Left lung (tissue), 10 donors: ENCODE results near the gene ZNF536. TPM values are rescaled to one million over a fixed set of nuclear protein-coding genes. Genes with fewer than 3 reads are reported as not detected.

Source experiments
- ATAC-seq: fragments of 200-7000 bp; cut with Tn5 transposase; one replicate; pipeline ENCODE4 v1.9.1; 2020; ENCODE audit warnings: moderate library complexity
- DNase-seq, 4 donors: peaks; one replicate each; pipeline ENCODE4 v3.0.0-alpha.2; 2013 to 2020
- H3K27ac ChIP-seq, 2 donors: fragments of 200-600 bp; sonication (generic) in 1 of 2; one replicate each; pipeline versions ENCODE4 v1.5.0 to v1.8.0; 2020 to 2021
- H3K27me3 ChIP-seq, 2 donors: fragments of 200-600 bp; sonication (generic) in 1 of 2; one replicate each; pipeline versions ENCODE4 v1.5.0 to v1.8.0; 2020 to 2021
- H3K36me3 ChIP-seq, 2 donors: fragments of 200-600 bp; sonication (generic) in 1 of 2; one replicate each; pipeline versions ENCODE4 v1.5.0 to v1.8.0; 2020 to 2021
- H3K4me1 ChIP-seq, 2 donors: fragments of 200-600 bp; one replicate each; pipeline ENCODE4 v1.8.0; 2021
- H3K4me3 ChIP-seq, 2 donors: fragments of 200-600 bp; sonication (generic) in 1 of 2; one replicate each; pipeline versions ENCODE4 v1.5.0 to v1.8.0; 2020 to 2021; ENCODE audit warnings: mild to moderate bottlenecking in 1 of 2
- H3K9me3 ChIP-seq, 2 donors: fragments of 200-600 bp; sonication (generic) in 1 of 2; one replicate each; pipeline versions ENCODE4 v1.5.0 to v1.8.0; 2020 to 2021
- intact Hi-C, 2 donors: fragments of 100-400 bp; cut with DNase I; formaldehyde crosslinking; loops; one replicate each; pipeline versions ENCODE4 v1.11.2 to v1.14.2; 2022
- polyA plus RNA-seq, 6 donors: library from polyadenylated mRNA; unstranded; fragments of 120-200 nt; gene quantifications; one replicate each; pipeline ENCODE4 v1.2.1, GENCODE V29; 2013; ENCODE audit not compliant: insufficient read length in 6 of 6
- total RNA-seq, 2 donors: library from RNA; stranded (reverse); fragmentation: NEBNext Ultra II Directional; extraction: Animal tissue kit (Norgen Biotek cat#: 25700); gene quantifications; one replicate each; pipeline ENCODE4 v1.2.1, GENCODE V29; 2021
- TF ChIP-seq, protein P1 (sequence below), 2 donors: fragments of 200-600 bp; sonication (generic) in 1 of 2; IDR thresholded peaks; one replicate each; pipeline versions ENCODE4 v1.5.0 to v1.8.0; 2021; ENCODE audit warnings: antibody characterized with exemption in 2 of 2
- donor health status: DM: no; HTN: yes; CAD: no.
- donor health status: DM: no; HTN: no; CAD: no.

Gene ZNF536
- total and polyA plus RNA-seq, 8 donors, result 0.50 to 6.5 (median 3.6) TPM

DNA sequence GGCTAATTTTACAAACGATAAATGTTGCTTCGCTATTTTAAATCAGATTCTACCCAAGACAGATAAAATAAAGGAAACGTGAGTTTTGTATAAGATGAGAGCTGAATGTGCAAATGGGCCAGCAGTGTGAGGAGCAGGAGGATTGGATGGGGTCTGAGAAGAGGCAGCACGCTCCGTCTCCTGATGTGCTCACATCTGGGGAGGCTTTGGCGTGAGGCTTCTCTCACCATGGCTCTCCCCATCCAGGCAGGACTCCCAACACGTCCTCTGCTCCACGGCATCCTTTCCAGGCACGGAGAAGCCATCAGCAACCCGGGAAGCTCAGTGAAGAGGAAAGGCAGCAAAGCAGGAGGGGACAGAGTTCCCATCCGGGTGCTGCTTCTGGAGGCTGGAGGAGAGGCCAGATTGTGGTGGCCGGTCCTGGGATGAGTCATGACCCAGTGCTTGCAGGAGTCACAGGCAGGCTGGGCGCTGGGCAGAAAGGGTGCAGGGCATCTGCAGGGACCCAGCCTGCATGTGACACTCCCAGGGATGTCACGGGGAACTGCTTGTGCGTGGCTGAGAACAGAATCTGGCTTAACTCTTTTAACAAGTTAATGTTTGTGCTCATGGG is 47.5 kb downstream of the ZNF536 start:
- peaks cover 0 to 63% of the 10 kb centered on the region in 2 donors for H3K27me3 ChIP-seq
- TF ChIP-seq, protein P1, sequence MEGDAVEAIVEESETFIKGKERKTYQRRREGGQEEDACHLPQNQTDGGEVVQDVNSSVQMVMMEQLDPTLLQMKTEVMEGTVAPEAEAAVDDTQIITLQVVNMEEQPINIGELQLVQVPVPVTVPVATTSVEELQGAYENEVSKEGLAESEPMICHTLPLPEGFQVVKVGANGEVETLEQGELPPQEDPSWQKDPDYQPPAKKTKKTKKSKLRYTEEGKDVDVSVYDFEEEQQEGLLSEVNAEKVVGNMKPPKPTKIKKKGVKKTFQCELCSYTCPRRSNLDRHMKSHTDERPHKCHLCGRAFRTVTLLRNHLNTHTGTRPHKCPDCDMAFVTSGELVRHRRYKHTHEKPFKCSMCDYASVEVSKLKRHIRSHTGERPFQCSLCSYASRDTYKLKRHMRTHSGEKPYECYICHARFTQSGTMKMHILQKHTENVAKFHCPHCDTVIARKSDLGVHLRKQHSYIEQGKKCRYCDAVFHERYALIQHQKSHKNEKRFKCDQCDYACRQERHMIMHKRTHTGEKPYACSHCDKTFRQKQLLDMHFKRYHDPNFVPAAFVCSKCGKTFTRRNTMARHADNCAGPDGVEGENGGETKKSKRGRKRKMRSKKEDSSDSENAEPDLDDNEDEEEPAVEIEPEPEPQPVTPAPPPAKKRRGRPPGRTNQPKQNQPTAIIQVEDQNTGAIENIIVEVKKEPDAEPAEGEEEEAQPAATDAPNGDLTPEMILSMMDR (IDR thresholded peaks at IDR 0.05), result no peak
- H3K9me3 ChIP-seq, result no peaks in the 10 kb centered on the region
- H3K4me3 ChIP-seq, result no peak overlapping the region
- no peak for DNase-seq
- no peak for ATAC-seq
- intact Hi-C loops, result no loop called here
- no peak overlapping the region for H3K27ac ChIP-seq
- no peaks in the 10 kb centered on the region for H3K36me3 ChIP-seq
- no peaks in the 10 kb centered on the region for H3K4me1 ChIP-seq

DNA sequence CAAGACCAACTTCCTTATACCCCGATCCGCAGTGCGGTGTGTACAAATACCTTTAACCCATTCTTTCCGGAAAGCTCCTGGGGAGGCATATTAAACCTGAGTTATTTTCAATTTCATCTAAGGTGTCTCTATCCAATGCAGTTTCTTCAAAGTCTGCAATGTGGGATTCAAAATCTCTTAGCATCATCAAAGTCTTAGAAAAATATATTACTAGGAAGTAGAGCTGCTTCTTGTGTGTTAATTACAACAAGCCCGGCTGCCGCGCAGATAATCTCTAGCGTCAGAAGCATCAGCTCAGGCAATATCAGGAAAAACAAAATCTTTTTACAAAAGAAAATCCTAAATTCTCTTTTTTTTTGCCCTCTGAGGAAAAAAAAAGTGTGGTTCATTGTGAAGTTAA is 48.1 kb downstream of the ZNF536 start:
- DNase-seq (no peak), ATAC-seq (no peak)
- intact Hi-C loops, result no loop called here
- TF ChIP-seq, protein P1 (IDR thresholded peaks at IDR 0.05), result no peak
- Histone ChIP-seq H3K27ac (no peak overlapping the region), H3K4me3 (no peak overlapping the region), H3K36me3 (no peaks in the 10 kb centered on the region), H3K27me3 (peaks cover 0 to 65% of the 10 kb centered on the region in 2 donors), H3K4me1 (no peaks in the 10 kb centered on the region), H3K9me3 (no peaks in the 10 kb centered on the region)

DNA sequence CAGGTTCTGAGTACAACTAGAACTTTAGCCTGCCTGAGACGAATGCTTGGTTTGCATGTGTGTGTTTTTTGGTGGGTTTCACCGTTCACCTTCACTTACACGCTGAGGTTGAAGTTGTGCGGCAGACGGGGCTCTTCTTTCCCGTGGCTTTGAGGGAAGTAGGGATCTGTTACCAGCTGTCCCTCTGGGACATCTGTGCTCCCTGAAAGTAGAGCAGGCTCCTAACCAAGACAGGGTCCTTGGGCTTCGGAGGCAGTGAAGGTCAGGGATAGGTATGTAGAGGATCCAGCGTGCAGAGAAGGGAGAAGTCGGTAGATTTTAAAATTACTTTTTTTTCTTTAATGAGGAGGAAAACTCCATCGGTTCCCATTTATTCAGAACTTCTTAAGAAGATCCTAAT is 48.7 kb downstream of the ZNF536 start:
- H3K4me3 ChIP-seq, result no peak overlapping the region
- H3K9me3 ChIP-seq, result no peaks in the 10 kb centered on the region

DNA sequence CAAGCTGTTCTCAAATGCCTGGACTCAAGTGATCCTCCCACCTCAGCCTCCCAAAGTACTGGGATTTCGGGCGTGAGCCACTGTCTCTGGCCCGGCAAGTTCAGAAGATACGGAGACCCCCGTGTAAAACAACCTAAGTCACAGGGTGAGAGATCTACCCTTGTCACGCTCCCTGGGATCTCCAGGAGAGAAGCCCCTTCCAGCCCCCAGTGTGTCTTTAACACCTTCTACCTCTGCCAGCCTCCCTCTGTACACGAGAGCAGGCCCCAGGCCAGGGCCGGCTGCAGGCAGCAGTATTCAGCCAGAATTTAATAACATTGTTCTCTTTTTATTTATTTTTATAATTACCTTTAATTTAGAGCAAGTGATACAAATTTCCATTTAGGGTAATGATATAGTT is 49.4 kb downstream of the ZNF536 start:
- Histone ChIP-seq H3K9me3 (no peaks in the 10 kb centered on the region), H3K4me3 (no peak overlapping the region), H3K36me3 (no peaks in the 10 kb centered on the region), H3K27ac (no peak overlapping the region), H3K4me1 (no peaks in the 10 kb centered on the region), H3K27me3 (peaks cover 0 to 61% of the 10 kb centered on the region in 2 donors)
- intact Hi-C loops, result no loop called here
- no peak for ATAC-seq
- TF ChIP-seq, protein P1 (IDR thresholded peaks at IDR 0.05), result no peak
- no peak for DNase-seq

More for the DNA sequence above, 48.7 kb downstream of the ZNF536 start:
- Histone ChIP-seq H3K27me3 (peaks cover 0 to 65% of the 10 kb centered on the region in 2 donors), H3K27ac (no peak overlapping the region), H3K36me3 (no peaks in the 10 kb centered on the region), H3K4me1 (no peaks in the 10 kb centered on the region)
- intact Hi-C loops, result no loop called here
- DNase-seq (no peak), ATAC-seq (no peak)
- TF ChIP-seq, protein P1 (IDR thresholded peaks at IDR 0.05), result no peak

DNA sequence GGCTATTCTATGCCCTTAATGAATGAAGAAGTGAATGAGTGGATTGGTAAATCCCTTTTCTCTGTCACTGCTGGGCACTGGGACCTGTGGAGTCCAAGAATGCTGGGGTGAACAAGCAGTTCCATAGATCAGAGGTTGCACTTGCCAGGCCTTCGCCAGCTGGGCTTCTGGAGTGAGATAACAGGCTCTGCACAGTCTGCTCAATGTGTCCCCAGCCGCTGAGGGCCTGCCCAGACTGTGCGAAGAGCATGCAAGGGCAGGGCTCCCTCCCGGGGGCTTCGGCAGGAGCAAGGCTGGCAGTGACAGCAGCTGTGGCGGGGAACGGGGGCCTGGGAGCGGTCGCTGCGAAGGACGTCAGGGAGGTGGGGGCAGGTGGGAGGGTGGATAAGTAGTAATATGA is 51.3 kb downstream of the ZNF536 start:
- Histone ChIP-seq H3K4me3 (no peak overlapping the region), H3K27me3 (peaks cover 0 to 42% of the 10 kb centered on the region in 2 donors), H3K9me3 (no peaks in the 10 kb centered on the region), H3K27ac (no peak overlapping the region), H3K36me3 (no peaks in the 10 kb centered on the region), H3K4me1 (no peaks in the 10 kb centered on the region)
- DNase-seq, result no peak
- intact Hi-C loops, result no loop called here
- no peak for ATAC-seq
- TF ChIP-seq, protein P1 (IDR thresholded peaks at IDR 0.05), result no peak
